Testis (tissue), 2 donors: ENCODE data around the gene IFFO2.

ENCODE experiments used
- CTCF ChIP-seq, 3 experiments: fragments of 450-650 bp in 2 of 3; fragments of 200-600 bp in 1 of 3; sonication (generic) in 1 of 3; IDR thresholded peaks; one replicate each; pipeline ENCODE4 v1.5.1; 2016 to 2019; ENCODE audit warnings: antibody characterized with exemption in 3 of 3, mild to moderate bottlenecking in 2 of 3, moderate library complexity in 1 of 3
- POLR2A ChIP-seq: fragments of 450-650 bp; IDR thresholded peaks from one replicate; pipeline ENCODE4 v1.6.1; 2017; ENCODE audit warnings: antibody characterized with exemption, mild to moderate bottlenecking, moderate library complexity

DNA sequence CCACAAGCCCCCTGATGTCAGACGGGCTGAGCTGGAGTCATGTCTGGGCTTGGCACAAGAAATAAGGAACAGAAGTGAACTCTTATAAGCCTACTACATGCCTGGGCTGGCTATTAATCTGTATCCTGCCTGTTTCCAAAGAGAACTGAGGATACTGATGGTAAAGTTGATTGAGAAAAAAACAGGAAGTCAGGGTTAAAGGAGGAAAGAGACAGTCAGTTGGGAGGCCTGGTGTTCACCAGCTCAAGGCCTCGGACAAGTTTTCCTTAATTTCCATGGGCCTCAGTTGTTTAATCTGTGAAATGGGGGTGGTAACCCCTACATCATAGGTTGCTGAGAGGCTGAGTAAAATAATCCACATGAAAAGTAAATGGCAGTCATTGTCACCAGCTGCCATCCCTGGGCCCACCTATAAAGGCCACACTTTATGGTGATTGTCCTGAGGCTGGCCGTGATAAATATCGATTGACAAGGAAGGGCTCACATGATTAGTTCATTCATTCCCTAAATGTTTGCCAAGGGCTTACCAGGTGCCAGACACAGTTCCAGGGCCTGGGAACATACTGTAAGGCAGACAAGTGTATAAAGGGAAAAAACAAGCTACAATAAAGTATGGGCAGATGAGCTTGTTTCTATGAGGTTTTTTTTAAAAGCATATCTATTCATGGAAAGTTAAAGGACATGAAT lies 57.0 kb downstream of the IFFO2 start:
- TF ChIP-seq POLR2A (no peak), CTCF (IDR thresholded peaks at IDR 0.05) (no peak)
